SU-DHL-6 (cell line): Measurements from ENCODE around the gene PEDS1.

Source experiments
- H2AFZ ChIP-seq: fragments of 200-600 bp; sonication (generic); 2 replicates; pipeline ENCODE4 v1.6.1; 2014; ENCODE audit warnings: low read depth, mild to moderate bottlenecking, moderate library complexity, mixed read lengths, antibody characterized with exemption, low read length; ENCODE audit not compliant: severe bottlenecking
- H3F3A ChIP-seq: fragments of 200-600 bp; shearing (Covaris generic); 2 replicates; pipeline ENCODE4 v1.6.0; 2016; ENCODE audit warnings: antibody characterized with exemption, mild to moderate bottlenecking; ENCODE audit not compliant: insufficient read depth
- H3K27ac ChIP-seq: fragments of 200-600 bp; sonication (generic); 2 replicates; pipeline ENCODE4 v1.5.1; 2016; ENCODE audit warnings: low read depth, mild to moderate bottlenecking, low read length, moderate library complexity, mixed read lengths
- H3K27me3 ChIP-seq: fragments of 200-600 bp; sonication (generic), shearing (Covaris generic); 2 replicates; pipeline ENCODE4 v1.6.0; 2014; ENCODE audit warnings: mild to moderate bottlenecking, low read length
- H3K36me3 ChIP-seq: fragments of 200-600 bp; sonication (generic); 2 replicates; pipeline ENCODE4 v1.6.1; 2014; ENCODE audit warnings: mild to moderate bottlenecking, low read length, mixed read lengths
- H3K4me2 ChIP-seq: fragments of 300-600, 200-600 bp; shearing (Covaris generic), sonication (generic); 2 replicates; pipeline ENCODE4 v1.6.0; 2014; ENCODE audit warnings: low read length, low read depth, mild to moderate bottlenecking; ENCODE audit not compliant: poor library complexity, severe bottlenecking
- H3K4me3 ChIP-seq: fragments of 200-600 bp; sonication (generic); 2 replicates; pipeline ENCODE4 v1.5.1; 2014; ENCODE audit warnings: antibody characterized with exemption, low read length, mild to moderate bottlenecking, mixed read lengths; ENCODE audit not compliant: insufficient read depth, poor library complexity, severe bottlenecking
- H3K79me2 ChIP-seq: fragments of 200-600 bp; sonication (generic); 2 replicates; pipeline ENCODE4 v1.6.1; 2014; ENCODE audit warnings: mild to moderate bottlenecking, low read length, moderate library complexity; ENCODE audit not compliant: insufficient read depth
- H3K9ac ChIP-seq: fragments of 200-600 bp; sonication (generic); 2 replicates; pipeline ENCODE4 v1.7.0; 2014; ENCODE audit warnings: mild to moderate bottlenecking, low read length
- H3K9me2 ChIP-seq: fragments of 200-600 bp; sonication (generic); replicated peaks from 2 replicates; pipeline ENCODE4 v1.6.1; 2014; ENCODE audit warnings: low read length; ENCODE audit not compliant: insufficient read depth
- H3K9me3 ChIP-seq: fragments of 200-600 bp; sonication (generic); 2 replicates; pipeline ENCODE4 v1.6.1; 2014; ENCODE audit warnings: low read length, mixed read lengths; ENCODE audit not compliant: insufficient read depth
- H4K20me1 ChIP-seq: fragments of 200-600 bp; sonication (generic); 2 replicates; pipeline ENCODE4 v1.6.1; 2014; ENCODE audit warnings: low read depth, mild to moderate bottlenecking, antibody characterized with exemption, low read length, moderate library complexity, mixed read lengths
- CTCF ChIP-seq: fragments of 200-600 bp; sonication (generic); IDR thresholded peaks from one replicate; pipeline ENCODE4 v1.5.1; 2017; ENCODE audit warnings: antibody characterized with exemption, mild to moderate bottlenecking, low read length, moderate library complexity; ENCODE audit not compliant: insufficient read depth, poor library complexity, severe bottlenecking
- EZH2phosphoT487 ChIP-seq: fragments of 200-600 bp; sonication (generic), shearing (Covaris generic); conservative IDR thresholded peaks from 2 replicates; pipeline ENCODE4 v1.6.1; 2018; ENCODE audit warnings: mild to moderate bottlenecking, antibody characterized with exemption, low read length, moderate library complexity, mixed read lengths

PEDS1 gene

GRCh38 chr20:50124496-50124895 lies 29.0 kb downstream of the PEDS1 start:
- H3K9ac ChIP-seq: no peak overlapping the region
- H3K36me3 ChIP-seq: no peaks in the 10 kb centered on the region
- TF ChIP-seq EZH2phosphoT487 (no peak), CTCF (no peak)
- H3K9me2 ChIP-seq: no peaks in the 10 kb centered on the region
- H3F3A ChIP-seq: no peaks in the 10 kb centered on the region
- no peaks in the 10 kb centered on the region for H3K27me3 ChIP-seq
- no peak overlapping the region for H3K27ac ChIP-seq
- H3K4me3 ChIP-seq: no peak overlapping the region
- no peak overlapping the region for H2AFZ ChIP-seq
- H3K4me2 ChIP-seq: no peak overlapping the region
- no peaks in the 10 kb centered on the region for H3K79me2 ChIP-seq
- H3K9me3 ChIP-seq: no peaks in the 10 kb centered on the region
- H4K20me1 ChIP-seq: no peaks in the 10 kb centered on the region

- Histone ChIP-seq H4K20me1 (no peaks in the 10 kb centered on the region), H3K9me3 (no peaks in the 10 kb centered on the region), H3K27me3 (no peaks in the 10 kb centered on the region), H3K36me3 (no peaks in the 10 kb centered on the region), H3K79me2 (no peaks in the 10 kb centered on the region), H3K4me2 (no peak overlapping the region), H3K9me2 (no peaks in the 10 kb centered on the region), H3K4me3 (no peak overlapping the region), H3K27ac (no peak overlapping the region), H3F3A (no peaks in the 10 kb centered on the region), H3K9ac (no peak overlapping the region), H2AFZ (no peak overlapping the region)
- no peak for TF ChIP-seq EZH2phosphoT487
- TF ChIP-seq CTCF: no peak
These were observed 30.1 kb downstream of the PEDS1 start for GRCh38 chr20:50123418-50123817.

GRCh38 chr20:50122763-50123162 lies 30.8 kb downstream of the PEDS1 start:
- H3K27me3 ChIP-seq: no peaks in the 10 kb centered on the region
- H4K20me1 ChIP-seq: no peaks in the 10 kb centered on the region
- TF ChIP-seq CTCF (no peak), EZH2phosphoT487 (no peak)
- no peak overlapping the region for H3K4me3 ChIP-seq
- H2AFZ ChIP-seq: no peak overlapping the region
- no peaks in the 10 kb centered on the region for H3F3A ChIP-seq
- H3K27ac ChIP-seq: no peak overlapping the region
- H3K4me2 ChIP-seq: no peak overlapping the region
- no peaks in the 10 kb centered on the region for H3K9me2 ChIP-seq
- H3K79me2 ChIP-seq: no peaks in the 10 kb centered on the region
- H3K36me3 ChIP-seq: no peaks in the 10 kb centered on the region
- no peak overlapping the region for H3K9ac ChIP-seq
- no peaks in the 10 kb centered on the region for H3K9me3 ChIP-seq
